ENCODE measurements around the gene DHX8.

GRCh38 chr17:43554857-43555256, 71.1 kb downstream of the DHX8 start:
- TF ChIP-seq POLR2AphosphoS5 (IDR thresholded peaks at IDR 0.05) = no peak
- no peak for TF ChIP-seq CTCF (IDR thresholded peaks at IDR 0.05)
